Effector memory CD4-positive, alpha-beta T cell (primary cell): ENCODE results near the gene COL23A1.

ENCODE experiments used
- DNase-seq, 3 donors: peaks; one replicate each; pipeline ENCODE4 v3.0.0-alpha.2; 2020
- H3K27ac ChIP-seq: 2 replicates; pipeline ENCODE4 v1.7.0; 2013; ENCODE audit warnings: mild to moderate bottlenecking, low read length, moderate library complexity; ENCODE audit not compliant: insufficient read depth, poor library complexity, severe bottlenecking
- H3K27me3 ChIP-seq: replicated peaks from 2 replicates; pipeline ENCODE4 v1.7.0; 2013; ENCODE audit warnings: mild to moderate bottlenecking, low read length; ENCODE audit not compliant: insufficient read depth, control insufficient read depth, poor library complexity, severe bottlenecking
- H3K36me3 ChIP-seq: 2 replicates; pipeline ENCODE4 v1.7.0; 2013; ENCODE audit warnings: mild to moderate bottlenecking, low read length, moderate library complexity; ENCODE audit not compliant: control insufficient read depth, insufficient read depth
- H3K4me1 ChIP-seq: 2 replicates; pipeline ENCODE4 v1.7.0; 2013; ENCODE audit warnings: low read length, mild to moderate bottlenecking; ENCODE audit not compliant: control insufficient read depth, insufficient read depth, poor library complexity, severe bottlenecking
- H3K4me3 ChIP-seq: 2 replicates; pipeline ENCODE4 v1.7.0; 2013; ENCODE audit warnings: low read length, low read depth, mild to moderate bottlenecking; ENCODE audit not compliant: insufficient read depth, poor library complexity, severe bottlenecking
- H3K9me3 ChIP-seq: 2 replicates; pipeline ENCODE4 v1.7.0; 2013; ENCODE audit warnings: mild to moderate bottlenecking, low read length, moderate library complexity; ENCODE audit not compliant: control insufficient read depth

The COL23A1 gene

GRCh38 chr5:178212241-178213002 is 377.8 kb downstream of the COL23A1 start:
- DNase-seq, result no peak
- Histone ChIP-seq H3K36me3 (peaks cover 91% of the 10 kb centered on the region), H3K27me3 (no peaks in the 10 kb centered on the region), H3K9me3 (no peaks in the 10 kb centered on the region), H3K4me1 (no peaks in the 10 kb centered on the region), H3K4me3 (no peak overlapping the region), H3K27ac (no peak overlapping the region)

GRCh38 chr5:178211095-178212048 is 378.8 kb downstream of the COL23A1 start:
- DNase-seq, result no peak
- Histone ChIP-seq H3K27ac (no peak overlapping the region), H3K27me3 (no peaks in the 10 kb centered on the region), H3K36me3 (peaks cover 97% of the 10 kb centered on the region), H3K9me3 (no peaks in the 10 kb centered on the region), H3K4me3 (no peak overlapping the region), H3K4me1 (peaks cover 9% of the 10 kb centered on the region)

GRCh38 chr5:178210686-178211085 is 379.5 kb downstream of the COL23A1 start:
- no peaks in the 10 kb centered on the region for H3K9me3 ChIP-seq
- no peak for DNase-seq
- H3K27me3 ChIP-seq, result no peaks in the 10 kb centered on the region
- H3K36me3 ChIP-seq, result peaks cover 90% of the 10 kb centered on the region
- H3K4me3 ChIP-seq, result no peak overlapping the region
- no peak overlapping the region for H3K27ac ChIP-seq
- peaks cover 16% of the 10 kb centered on the region for H3K4me1 ChIP-seq

- no peaks in the 10 kb centered on the region for H3K27me3 ChIP-seq
- H3K36me3 ChIP-seq, result peaks cover 85% of the 10 kb centered on the region
- no peaks in the 10 kb centered on the region for H3K9me3 ChIP-seq
- H3K27ac ChIP-seq, result no peak overlapping the region
- peaks cover 19% of the 10 kb centered on the region for H3K4me1 ChIP-seq
- no peak for DNase-seq
- H3K4me3 ChIP-seq, result no peak overlapping the region
Measured at GRCh38 chr5:178210073-178210535, 380.1 kb downstream of the COL23A1 start.

- Histone ChIP-seq H3K27me3 (no peaks in the 10 kb centered on the region), H3K9me3 (no peaks in the 10 kb centered on the region), H3K4me3 (no peak overlapping the region), H3K27ac (no peak overlapping the region), H3K36me3 (peaks cover 79% of the 10 kb centered on the region), H3K4me1 (peaks cover 19% of the 10 kb centered on the region)
- DNase-seq, result no peak
Measured at GRCh38 chr5:178209334-178210072, 380.7 kb downstream of the COL23A1 start.

- peaks cover 70% of the 10 kb centered on the region for H3K36me3 ChIP-seq
Measured at GRCh38 chr5:178208540-178209227, 381.5 kb downstream of the COL23A1 start.

GRCh38 chr5:178207917-178208280 is 382.3 kb downstream of the COL23A1 start:
- peaks cover 63% of the 10 kb centered on the region for H3K36me3 ChIP-seq

More at GRCh38 chr5:178208540-178209227, 381.5 kb downstream of the COL23A1 start:
- no peaks in the 10 kb centered on the region for H3K27me3 ChIP-seq
- H3K4me3 ChIP-seq, result no peak overlapping the region
- no peaks in the 10 kb centered on the region for H3K9me3 ChIP-seq
- no peak overlapping the region for H3K27ac ChIP-seq
- H3K4me1 ChIP-seq, result peaks cover 19% of the 10 kb centered on the region
- DNase-seq, result no peak

GRCh38 chr5:178207183-178207916 is 382.8 kb downstream of the COL23A1 start:
- DNase-seq, result no peak
- H3K27ac ChIP-seq, result peak overlapping the region; percentile 80

More at GRCh38 chr5:178207917-178208280, 382.3 kb downstream of the COL23A1 start:
- H3K4me1 ChIP-seq, result peaks cover 19% of the 10 kb centered on the region
- H3K27ac ChIP-seq, result no peak overlapping the region
- no peak for DNase-seq
- no peaks in the 10 kb centered on the region for H3K9me3 ChIP-seq
- H3K27me3 ChIP-seq, result no peaks in the 10 kb centered on the region
- H3K4me3 ChIP-seq, result no peak overlapping the region

More at GRCh38 chr5:178207183-178207916, 382.8 kb downstream of the COL23A1 start:
- Histone ChIP-seq H3K9me3 (no peaks in the 10 kb centered on the region), H3K4me1 (peaks cover 19% of the 10 kb centered on the region), H3K4me3 (no peak overlapping the region), H3K36me3 (peaks cover 58% of the 10 kb centered on the region), H3K27me3 (no peaks in the 10 kb centered on the region)
